GM21737 (cell line): ENCODE results near the gene MEGF11.

Source experiments
- ATAC-seq: cut with Tn5 transposase; IDR thresholded peaks from one replicate; pipeline ENCODE4 v1.9.1; 2021; ENCODE audit warnings: mild to moderate bottlenecking, moderate library complexity; ENCODE audit not compliant: unreplicated experiment

MEGF11 gene

DNA sequence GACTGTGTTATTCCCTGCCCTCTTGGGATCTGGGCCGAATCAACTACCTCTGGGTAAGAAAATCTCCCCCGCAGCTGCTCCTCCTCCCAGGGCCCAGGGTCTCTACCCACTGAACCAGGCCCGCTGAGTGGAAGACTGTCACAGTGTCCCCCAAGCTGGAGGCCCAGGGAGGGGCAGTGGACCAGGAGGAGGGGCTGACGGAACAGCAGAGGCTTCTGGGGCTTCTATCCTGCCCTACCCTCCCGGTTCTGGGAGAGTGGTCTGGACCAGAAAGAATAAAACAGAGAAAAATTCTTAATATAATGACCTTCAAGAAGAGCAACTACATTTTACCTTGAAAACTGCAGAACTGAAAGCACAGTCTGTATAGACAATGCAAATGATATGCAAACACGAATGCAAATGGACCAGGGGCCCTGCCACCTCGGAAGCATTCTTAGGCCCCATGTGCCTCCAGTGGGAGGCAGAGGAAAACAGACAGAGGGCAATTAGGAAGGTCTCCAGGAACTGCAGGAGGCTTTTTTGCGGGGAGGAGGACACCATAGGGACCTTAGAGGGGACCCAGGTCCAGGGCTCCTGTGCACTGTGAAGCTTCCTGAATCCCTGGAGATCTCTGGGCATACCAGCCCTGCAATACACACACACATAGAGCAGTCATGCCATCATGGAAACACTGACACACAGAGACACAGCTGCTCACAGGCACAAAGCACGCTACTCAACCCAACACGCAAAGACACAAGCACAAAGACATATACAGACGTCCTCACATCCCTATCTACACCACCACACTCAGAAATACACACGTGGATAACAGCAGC is 12.3 kb downstream of the MEGF11 start:
- ATAC-seq, result no peak

GRCh38 chr15:66240240-66240794 is 13.2 kb downstream of the MEGF11 start:
- ATAC-seq, result no peak

DNA sequence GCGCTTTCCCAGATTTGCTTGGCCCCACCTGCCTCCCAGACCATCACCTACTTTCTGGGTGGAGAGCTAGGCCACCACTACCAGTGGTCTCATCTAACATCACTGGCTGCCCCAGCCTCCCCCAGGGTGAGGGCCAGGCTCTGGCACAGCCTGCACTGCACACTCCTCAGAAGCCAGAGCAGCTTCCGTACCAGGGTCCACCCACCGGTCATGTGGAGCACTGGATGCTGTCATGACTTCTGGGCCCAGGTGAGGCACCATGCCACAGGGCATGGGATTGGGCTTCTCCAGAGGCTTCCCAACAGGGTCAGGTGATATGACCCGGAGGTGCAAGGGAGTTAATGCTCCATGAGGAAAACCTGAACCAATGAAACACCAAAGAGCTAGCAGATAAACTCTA is 14.0 kb downstream of the MEGF11 start:
- ATAC-seq, result no peak

- no peak for ATAC-seq
These were observed 15.2 kb downstream of the MEGF11 start for GRCh38 chr15:66238318-66238717.

- ATAC-seq, result no peak
These were observed 15.9 kb downstream of the MEGF11 start for GRCh38 chr15:66237513-66238235.

DNA sequence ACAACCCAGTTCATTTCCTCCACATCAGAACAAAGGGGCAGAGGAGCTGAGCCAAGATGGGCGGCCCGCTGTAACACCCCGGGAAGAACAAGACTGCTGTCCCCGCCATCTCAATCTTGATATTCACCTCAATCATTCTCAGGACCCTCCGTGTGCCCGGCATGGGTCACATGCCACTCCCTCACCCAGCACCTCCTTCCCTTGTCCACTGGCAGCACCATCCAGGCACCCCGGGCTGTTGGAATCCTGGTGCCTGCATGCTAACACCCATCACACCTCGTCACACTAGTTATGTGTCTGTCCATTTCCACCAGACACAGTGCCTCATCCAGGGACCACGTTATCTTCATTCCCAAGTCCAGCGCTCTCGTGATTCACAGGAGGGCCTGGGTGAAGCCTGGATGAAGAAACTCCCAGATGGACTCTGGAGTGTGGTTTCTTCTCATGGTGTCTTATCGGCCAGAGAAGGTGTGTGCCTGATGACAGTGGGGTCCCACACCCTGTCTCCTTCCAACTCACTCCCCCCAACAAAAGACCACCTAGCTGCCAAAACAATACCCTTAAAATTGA is 16.7 kb downstream of the MEGF11 start:
- no peak for ATAC-seq

GRCh38 chr15:66235866-66236265 is 17.7 kb downstream of the MEGF11 start:
- no peak for ATAC-seq

- ATAC-seq, result no peak
These were observed 18.8 kb downstream of the MEGF11 start for GRCh38 chr15:66234798-66235197.

- ATAC-seq, result no peak
These were observed 19.8 kb downstream of the MEGF11 start for GRCh38 chr15:66233487-66234415.

- ATAC-seq, result no peak
These were observed 21.3 kb downstream of the MEGF11 start for GRCh38 chr15:66232267-66232625.

GRCh38 chr15:66231394-66232266 is 21.9 kb downstream of the MEGF11 start:
- ATAC-seq, result no peak

DNA sequence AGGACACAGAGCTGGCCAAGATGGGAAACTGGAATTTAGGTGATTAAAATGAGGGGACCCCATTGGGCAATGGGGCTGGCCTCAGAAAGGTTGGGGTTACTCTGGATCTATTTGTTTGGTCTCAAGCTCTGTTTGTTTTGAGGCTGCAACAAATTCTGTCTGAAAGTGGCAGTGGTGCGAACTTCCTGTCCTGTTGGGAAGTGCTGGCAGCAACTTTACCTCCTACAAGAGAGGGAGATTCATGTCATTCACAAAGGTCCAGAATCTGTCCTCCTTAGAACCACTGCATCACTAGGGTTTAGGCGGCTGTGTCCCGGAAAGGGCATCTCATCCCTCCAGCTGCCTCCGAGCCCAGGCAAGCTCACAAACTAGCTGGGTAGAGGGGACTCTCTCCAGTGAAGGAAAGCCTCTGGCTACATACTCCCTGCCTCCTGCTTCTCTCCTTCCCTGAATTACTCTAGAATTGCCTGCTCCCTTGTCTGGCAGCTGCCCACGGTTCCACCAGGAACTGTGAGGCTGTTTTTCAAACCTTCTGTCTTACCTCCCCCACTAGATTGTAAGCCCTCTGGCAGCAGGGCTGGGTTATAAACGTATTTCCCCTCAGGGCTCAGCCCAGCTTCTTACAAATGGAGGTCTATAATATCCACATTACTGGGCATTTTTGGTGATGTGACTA is 23.6 kb downstream of the MEGF11 start:
- no peak for ATAC-seq

GRCh38 chr15:66228807-66229735 is 24.5 kb downstream of the MEGF11 start:
- no peak for ATAC-seq

GRCh38 chr15:66226736-66227135 is 26.8 kb downstream of the MEGF11 start:
- ATAC-seq, result no peak

DNA sequence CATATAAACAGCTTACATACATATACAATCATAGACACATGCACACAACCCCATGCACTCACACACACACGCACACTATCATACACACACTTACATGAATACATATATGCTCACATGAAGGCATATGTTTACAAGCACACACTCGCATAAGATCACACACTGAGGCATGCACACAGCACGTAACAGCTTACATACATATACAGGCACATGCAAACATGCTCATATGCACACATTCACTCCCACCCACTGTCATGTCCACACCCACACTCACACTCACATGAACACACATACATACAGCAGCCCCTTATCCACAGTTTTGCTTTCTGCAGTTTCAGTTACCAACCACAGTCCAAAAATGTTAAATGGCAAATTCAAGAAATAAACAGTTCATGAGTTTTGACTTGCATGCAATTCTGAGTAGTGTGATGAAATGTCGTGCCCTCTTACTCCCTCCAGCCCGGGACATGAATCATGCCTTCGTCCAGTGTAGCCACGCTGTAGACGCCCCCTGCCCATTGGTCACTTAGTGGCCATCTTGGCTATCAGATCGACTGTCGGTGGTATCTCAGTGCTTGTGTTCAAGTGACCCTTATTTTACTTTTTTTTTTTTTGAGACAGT is 27.8 kb downstream of the MEGF11 start:
- no peak for ATAC-seq

- ATAC-seq, result no peak
These were observed 28.6 kb downstream of the MEGF11 start for GRCh38 chr15:66224946-66225345.
